Measurements from ENCODE around the gene TNFRSF13B. TPM values are rescaled to one million over a fixed set of nuclear protein-coding genes. Genes with fewer than 3 reads are reported as not detected.
"Not testable (repeated sequence)": the region's sequence is repeated elsewhere in the genome, so short reads cannot be mapped to it uniquely, and the experiment has no call there.

The TNFRSF13B gene
- polyA plus RNA-seq, 1 donor (not counting 4 experiments of a cell fraction or from before 2014, with no cell fraction given): not detected

DNA sequence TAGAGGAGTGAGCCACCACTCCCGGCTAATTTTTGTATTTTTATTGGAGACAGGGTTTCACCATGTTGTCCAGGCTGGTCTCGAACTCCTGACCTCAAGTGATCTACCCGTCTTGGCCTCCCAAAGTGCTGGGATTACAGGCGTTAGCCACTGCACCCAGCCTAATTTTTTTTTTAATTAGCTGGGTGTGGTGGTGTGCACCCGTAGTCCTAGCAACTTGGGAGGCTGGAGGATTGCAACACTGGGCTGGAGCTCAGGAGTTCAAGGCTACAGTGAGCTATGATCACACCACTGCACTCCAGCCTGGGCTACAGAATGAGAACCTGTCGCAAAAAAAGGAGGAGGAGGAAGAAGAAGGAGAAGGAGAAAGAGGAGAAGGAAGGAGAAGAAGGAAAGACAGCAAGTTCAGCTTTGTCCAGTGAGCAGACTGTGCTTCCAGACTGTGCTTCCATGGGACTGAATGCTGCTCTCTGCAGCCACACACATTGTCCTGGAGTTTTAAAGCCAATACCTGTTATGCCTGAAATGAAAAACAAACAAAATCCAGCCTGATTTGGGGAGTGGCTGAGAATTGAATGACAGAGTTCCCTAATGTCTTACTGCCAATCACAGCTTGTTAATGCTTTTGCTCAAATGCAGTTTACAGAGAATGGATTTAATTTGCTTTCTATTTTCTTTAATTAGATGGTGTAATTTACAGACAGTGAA lies 2.8 kb upstream of the TNFRSF13B start:
- Histone ChIP-seq H3K27ac (ENCODE audit: control insufficient read depth, insufficient read depth, low read length) (no peak overlapping the region), H3K4me2 (ENCODE audit: control insufficient read depth, extremely low read depth, insufficient read depth, low read depth, low read length) (no peak overlapping the region), H3K9me1 (ENCODE audit: control insufficient read depth, extremely low read depth, insufficient read depth, low read length) (no peaks in the 10 kb centered on the region), H3K4me1 (ENCODE audit: control insufficient read depth, extremely low read depth, insufficient read depth, low read length) (no peaks in the 10 kb centered on the region), H3K9me3 (ENCODE audit: control insufficient read depth, low read depth, low read length) (no peaks in the 10 kb centered on the region), H3K9ac (ENCODE audit: control insufficient read depth, extremely low read depth, insufficient read depth, low read length) (no peak overlapping the region), H4K20me1 (ENCODE audit: control insufficient read depth, extremely low read depth, insufficient read depth, low read length) (no peaks in the 10 kb centered on the region), H3K36me3 (ENCODE audit: control insufficient read depth in 2 of 2, extremely low read depth in 1 of 2, insufficient read depth in 2 of 2, low read length in 2 of 2) (no peaks in the 10 kb centered on the region), H3K27me3 (ENCODE audit: control insufficient read depth, extremely low read depth, insufficient read depth, low read length) (peaks cover 27% of the 10 kb centered on the region), H3K79me2 (ENCODE audit: control insufficient read depth, insufficient read depth, low read length) (no peaks in the 10 kb centered on the region), H3K4me3 (ENCODE audit: control insufficient read depth in 2 of 3, extremely low read depth in 1 of 3, insufficient read depth in 2 of 3, low read depth in 1 of 3, low read length in 3 of 3) (no peak overlapping the region), H2AFZ (ENCODE audit: control insufficient read depth, low read length) (no peak overlapping the region)
- dilution Hi-C loops (cut with MboI; ENCODE audit: extremely low pct_ligation_motif_present, low sequenced_read_pairs): no loop called here
- no peak for TF ChIP-seq EZH2 (IDR thresholded peaks at IDR 0.05; ENCODE audit: low read length)
- TF ChIP-seq, protein P1, sequence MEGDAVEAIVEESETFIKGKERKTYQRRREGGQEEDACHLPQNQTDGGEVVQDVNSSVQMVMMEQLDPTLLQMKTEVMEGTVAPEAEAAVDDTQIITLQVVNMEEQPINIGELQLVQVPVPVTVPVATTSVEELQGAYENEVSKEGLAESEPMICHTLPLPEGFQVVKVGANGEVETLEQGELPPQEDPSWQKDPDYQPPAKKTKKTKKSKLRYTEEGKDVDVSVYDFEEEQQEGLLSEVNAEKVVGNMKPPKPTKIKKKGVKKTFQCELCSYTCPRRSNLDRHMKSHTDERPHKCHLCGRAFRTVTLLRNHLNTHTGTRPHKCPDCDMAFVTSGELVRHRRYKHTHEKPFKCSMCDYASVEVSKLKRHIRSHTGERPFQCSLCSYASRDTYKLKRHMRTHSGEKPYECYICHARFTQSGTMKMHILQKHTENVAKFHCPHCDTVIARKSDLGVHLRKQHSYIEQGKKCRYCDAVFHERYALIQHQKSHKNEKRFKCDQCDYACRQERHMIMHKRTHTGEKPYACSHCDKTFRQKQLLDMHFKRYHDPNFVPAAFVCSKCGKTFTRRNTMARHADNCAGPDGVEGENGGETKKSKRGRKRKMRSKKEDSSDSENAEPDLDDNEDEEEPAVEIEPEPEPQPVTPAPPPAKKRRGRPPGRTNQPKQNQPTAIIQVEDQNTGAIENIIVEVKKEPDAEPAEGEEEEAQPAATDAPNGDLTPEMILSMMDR (optimal IDR thresholded peaks at IDR 0.05 in 1 of 3, IDR thresholded peaks at IDR 0.05 in 1 of 3, conservative IDR thresholded peaks at IDR 0.05 in 1 of 3; ENCODE audit: extremely low read depth in 1 of 3, insufficient read depth in 2 of 3, low read length in 3 of 3): no peak
- FAIRE-seq: no peak
- DNase-seq (ENCODE audit: low read depth, low spot score): no peak

DNA sequence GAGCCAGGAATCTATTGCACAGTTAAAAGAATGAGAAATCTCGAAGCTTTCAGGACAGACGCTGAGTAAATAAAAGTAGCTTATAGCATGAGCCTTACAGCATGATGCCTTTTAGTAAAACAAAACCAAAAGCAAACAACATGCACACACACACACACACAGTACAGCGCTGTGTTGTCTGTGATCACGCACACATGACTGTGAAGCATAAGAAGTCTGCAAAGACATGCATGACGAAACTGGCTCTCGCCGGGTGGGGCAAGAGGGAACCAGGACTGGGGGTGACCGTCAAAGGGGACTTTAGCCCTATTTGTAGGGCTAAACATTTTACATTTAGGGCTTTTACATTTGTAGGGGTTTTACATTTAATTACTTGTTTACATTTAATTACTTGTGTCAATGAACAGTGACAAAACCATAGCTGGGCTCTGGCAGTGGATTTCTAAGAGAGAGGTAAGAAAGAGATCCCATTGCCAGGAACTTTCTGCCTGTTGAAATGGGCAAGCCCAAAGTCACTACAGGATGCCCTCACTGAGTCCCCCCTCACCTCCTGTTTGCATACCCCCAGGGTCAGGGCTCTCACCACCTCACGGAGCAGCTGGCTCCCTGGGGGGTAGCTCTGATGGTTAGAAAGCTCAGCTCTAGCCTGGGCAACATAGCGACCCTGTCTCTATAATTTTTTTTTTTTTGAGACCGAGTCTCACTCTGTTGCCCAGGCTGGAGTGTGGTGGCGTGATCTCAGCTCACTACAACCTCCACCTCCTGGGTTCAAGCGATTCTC lies 2.0 kb upstream of the TNFRSF13B start:
- Histone ChIP-seq H2AFZ (ENCODE audit: control insufficient read depth, low read length) (no peak overlapping the region), H4K20me1 (ENCODE audit: control insufficient read depth, extremely low read depth, insufficient read depth, low read length) (no peaks in the 10 kb centered on the region), H3K4me1 (ENCODE audit: control insufficient read depth, extremely low read depth, insufficient read depth, low read length) (no peaks in the 10 kb centered on the region), H3K79me2 (ENCODE audit: control insufficient read depth, insufficient read depth, low read length) (no peaks in the 10 kb centered on the region), H3K27me3 (ENCODE audit: control insufficient read depth, extremely low read depth, insufficient read depth, low read length) (peaks cover 29% of the 10 kb centered on the region), H3K27ac (ENCODE audit: control insufficient read depth, insufficient read depth, low read length) (no peak overlapping the region), H3K4me2 (ENCODE audit: control insufficient read depth, extremely low read depth, insufficient read depth, low read depth, low read length) (no peak overlapping the region), H3K9me1 (ENCODE audit: control insufficient read depth, extremely low read depth, insufficient read depth, low read length) (no peaks in the 10 kb centered on the region), H3K36me3 (ENCODE audit: control insufficient read depth in 2 of 2, extremely low read depth in 1 of 2, insufficient read depth in 2 of 2, low read length in 2 of 2) (no peaks in the 10 kb centered on the region), H3K9me3 (ENCODE audit: control insufficient read depth, low read depth, low read length) (no peaks in the 10 kb centered on the region), H3K4me3 (ENCODE audit: control insufficient read depth in 2 of 3, extremely low read depth in 1 of 3, insufficient read depth in 2 of 3, low read depth in 1 of 3, low read length in 3 of 3) (no peak overlapping the region), H3K9ac (ENCODE audit: control insufficient read depth, extremely low read depth, insufficient read depth, low read length) (no peak overlapping the region)
- no peak for DNase-seq (ENCODE audit: low read depth, low spot score)
- FAIRE-seq: no peak
- dilution Hi-C loops (cut with MboI; ENCODE audit: extremely low pct_ligation_motif_present, low sequenced_read_pairs): no loop called here
- TF ChIP-seq, protein P1 (optimal IDR thresholded peaks at IDR 0.05 in 1 of 3, IDR thresholded peaks at IDR 0.05 in 1 of 3, conservative IDR thresholded peaks at IDR 0.05 in 1 of 3; ENCODE audit: extremely low read depth in 1 of 3, insufficient read depth in 2 of 3, low read length in 3 of 3): no peak
- no peak for TF ChIP-seq EZH2 (IDR thresholded peaks at IDR 0.05; ENCODE audit: low read length)

DNA sequence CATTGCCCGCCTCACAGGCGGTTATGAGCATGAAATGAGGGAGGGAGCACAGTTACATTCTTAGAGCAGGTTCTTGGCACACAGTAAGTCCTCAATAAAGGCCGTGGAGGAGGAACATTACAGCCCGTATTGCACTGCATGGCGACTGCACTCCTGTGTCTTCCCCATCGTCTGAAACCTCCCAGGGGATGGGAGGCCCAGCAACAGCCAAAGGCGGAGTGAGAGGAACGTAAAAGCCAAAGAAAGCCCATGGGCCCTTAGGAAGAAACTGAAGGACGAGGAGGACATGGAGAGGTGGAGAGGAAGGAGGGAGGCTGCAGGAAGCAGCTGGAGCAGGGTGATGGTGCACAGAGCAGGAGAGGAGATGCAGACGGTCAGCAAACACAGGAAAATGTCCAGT lies 1.1 kb upstream of the TNFRSF13B start:
- H4K20me1 ChIP-seq (ENCODE audit: control insufficient read depth, extremely low read depth, insufficient read depth, low read length); H3K79me2 ChIP-seq (ENCODE audit: control insufficient read depth, insufficient read depth, low read length); H3K4me1 ChIP-seq (ENCODE audit: control insufficient read depth, extremely low read depth, insufficient read depth, low read length); H3K9me3 ChIP-seq (ENCODE audit: control insufficient read depth, low read depth, low read length); H3K9ac ChIP-seq (ENCODE audit: control insufficient read depth, extremely low read depth, insufficient read depth, low read length); H3K4me3 ChIP-seq (ENCODE audit: control insufficient read depth in 2 of 3, extremely low read depth in 1 of 3, insufficient read depth in 2 of 3, low read depth in 1 of 3, low read length in 3 of 3); H3K27ac ChIP-seq (ENCODE audit: control insufficient read depth, insufficient read depth, low read length); DNase-seq (ENCODE audit: low read depth, low spot score); FAIRE-seq; H3K36me3 ChIP-seq (ENCODE audit: control insufficient read depth in 2 of 2, extremely low read depth in 1 of 2, insufficient read depth in 2 of 2, low read length in 2 of 2); H2AFZ ChIP-seq (ENCODE audit: control insufficient read depth, low read length); H3K4me2 ChIP-seq (ENCODE audit: control insufficient read depth, extremely low read depth, insufficient read depth, low read depth, low read length); dilution Hi-C loops (cut with MboI; ENCODE audit: extremely low pct_ligation_motif_present, low sequenced_read_pairs); H3K9me1 ChIP-seq (ENCODE audit: control insufficient read depth, extremely low read depth, insufficient read depth, low read length): not testable (repeated sequence)
- H3K27me3 ChIP-seq (ENCODE audit: control insufficient read depth, extremely low read depth, insufficient read depth, low read length): peaks cover 25% of the 10 kb centered on the region
